Measurements from ENCODE around the gene SCAF4.

- TF ChIP-seq, protein P1, sequence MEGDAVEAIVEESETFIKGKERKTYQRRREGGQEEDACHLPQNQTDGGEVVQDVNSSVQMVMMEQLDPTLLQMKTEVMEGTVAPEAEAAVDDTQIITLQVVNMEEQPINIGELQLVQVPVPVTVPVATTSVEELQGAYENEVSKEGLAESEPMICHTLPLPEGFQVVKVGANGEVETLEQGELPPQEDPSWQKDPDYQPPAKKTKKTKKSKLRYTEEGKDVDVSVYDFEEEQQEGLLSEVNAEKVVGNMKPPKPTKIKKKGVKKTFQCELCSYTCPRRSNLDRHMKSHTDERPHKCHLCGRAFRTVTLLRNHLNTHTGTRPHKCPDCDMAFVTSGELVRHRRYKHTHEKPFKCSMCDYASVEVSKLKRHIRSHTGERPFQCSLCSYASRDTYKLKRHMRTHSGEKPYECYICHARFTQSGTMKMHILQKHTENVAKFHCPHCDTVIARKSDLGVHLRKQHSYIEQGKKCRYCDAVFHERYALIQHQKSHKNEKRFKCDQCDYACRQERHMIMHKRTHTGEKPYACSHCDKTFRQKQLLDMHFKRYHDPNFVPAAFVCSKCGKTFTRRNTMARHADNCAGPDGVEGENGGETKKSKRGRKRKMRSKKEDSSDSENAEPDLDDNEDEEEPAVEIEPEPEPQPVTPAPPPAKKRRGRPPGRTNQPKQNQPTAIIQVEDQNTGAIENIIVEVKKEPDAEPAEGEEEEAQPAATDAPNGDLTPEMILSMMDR (IDR thresholded peaks at IDR 0.05): no peak
- TF ChIP-seq POLR2A (IDR thresholded peaks at IDR 0.05): no peak
These were observed 29.0 kb upstream of the SCAF4 start for GRCh38 chr21:31760931-31761330.

All from esophagus squamous epithelium (tissue), 4 donors.